Measurements from ENCODE around the gene CS.

Gene CS

GRCh38 chr12:56315249-56315621 is 15.1 kb upstream of the CS start:
- TF ChIP-seq POLR2A (IDR thresholded peaks at IDR 0.05; ENCODE audit: extremely low read depth, insufficient read length) (no peak), CTCF (IDR thresholded peaks at IDR 0.05; ENCODE audit: low read depth, low read length) (no peak), MAX (IDR thresholded peaks at IDR 0.05; ENCODE audit: low read depth, low read length) (no peak), MYC (IDR thresholded peaks at IDR 0.05; ENCODE audit: low read depth, low read length) (no peak)
- no peak for DNase-seq (ENCODE audit: low read depth)
- peak overlapping the region; percentile 94 for H3K4me3 ChIP-seq (ENCODE audit: low read depth, low read length)

- no peak overlapping the region for H3K4me3 ChIP-seq (ENCODE audit: low read depth, low read length)
- no peak for DNase-seq (ENCODE audit: low read depth)
- TF ChIP-seq POLR2A (IDR thresholded peaks at IDR 0.05; ENCODE audit: extremely low read depth, insufficient read length) (no peak), CTCF (IDR thresholded peaks at IDR 0.05; ENCODE audit: low read depth, low read length) (no peak), MYC (IDR thresholded peaks at IDR 0.05; ENCODE audit: low read depth, low read length) (no peak), MAX (IDR thresholded peaks at IDR 0.05; ENCODE audit: low read depth, low read length) (no peak)
These were observed 10.9 kb upstream of the CS start for GRCh38 chr12:56311003-56311402.

- TF ChIP-seq CTCF (IDR thresholded peaks at IDR 0.05; ENCODE audit: low read depth, low read length) (no peak), POLR2A (IDR thresholded peaks at IDR 0.05; ENCODE audit: extremely low read depth, insufficient read length) (no peak), MAX (IDR thresholded peaks at IDR 0.05; ENCODE audit: low read depth, low read length) (no peak), MYC (IDR thresholded peaks at IDR 0.05; ENCODE audit: low read depth, low read length) (no peak)
- DNase-seq (ENCODE audit: low read depth): no peak
- H3K4me3 ChIP-seq (ENCODE audit: low read depth, low read length): no peak overlapping the region
These were observed 8.6 kb upstream of the CS start for GRCh38 chr12:56308714-56309113.

- no peak for DNase-seq (ENCODE audit: low read depth)
- no peak overlapping the region for H3K4me3 ChIP-seq (ENCODE audit: low read depth, low read length)
- no peak for TF ChIP-seq POLR2A (IDR thresholded peaks at IDR 0.05; ENCODE audit: extremely low read depth, insufficient read length)
- TF ChIP-seq MAX (IDR thresholded peaks at IDR 0.05; ENCODE audit: low read depth, low read length): no peak
- no peak for TF ChIP-seq CTCF (IDR thresholded peaks at IDR 0.05; ENCODE audit: low read depth, low read length)
- no peak for TF ChIP-seq MYC (IDR thresholded peaks at IDR 0.05; ENCODE audit: low read depth, low read length)
These were observed 7.3 kb upstream of the CS start for GRCh38 chr12:56307221-56307965.

- TF ChIP-seq MAX (IDR thresholded peaks at IDR 0.05; ENCODE audit: low read depth, low read length) (no peak), POLR2A (IDR thresholded peaks at IDR 0.05; ENCODE audit: extremely low read depth, insufficient read length) (no peak), MYC (IDR thresholded peaks at IDR 0.05; ENCODE audit: low read depth, low read length) (no peak), CTCF (IDR thresholded peaks at IDR 0.05; ENCODE audit: low read depth, low read length) (no peak)
- DNase-seq (ENCODE audit: low read depth): no peak
- H3K4me3 ChIP-seq (ENCODE audit: low read depth, low read length): no peak overlapping the region
These were observed 4.9 kb upstream of the CS start for GRCh38 chr12:56304872-56305590.

Measured in NB4 (cell line).